ENCODE results near the gene NINL.
"Not testable (repeated sequence)": the region's sequence is repeated elsewhere in the genome, so short reads cannot be mapped to it uniquely, and the experiment has no call there.

NINL gene

GRCh38 chr20:25551413-25552215 is 33.7 kb downstream of the NINL start:
- no peak for DNase-seq

DNA sequence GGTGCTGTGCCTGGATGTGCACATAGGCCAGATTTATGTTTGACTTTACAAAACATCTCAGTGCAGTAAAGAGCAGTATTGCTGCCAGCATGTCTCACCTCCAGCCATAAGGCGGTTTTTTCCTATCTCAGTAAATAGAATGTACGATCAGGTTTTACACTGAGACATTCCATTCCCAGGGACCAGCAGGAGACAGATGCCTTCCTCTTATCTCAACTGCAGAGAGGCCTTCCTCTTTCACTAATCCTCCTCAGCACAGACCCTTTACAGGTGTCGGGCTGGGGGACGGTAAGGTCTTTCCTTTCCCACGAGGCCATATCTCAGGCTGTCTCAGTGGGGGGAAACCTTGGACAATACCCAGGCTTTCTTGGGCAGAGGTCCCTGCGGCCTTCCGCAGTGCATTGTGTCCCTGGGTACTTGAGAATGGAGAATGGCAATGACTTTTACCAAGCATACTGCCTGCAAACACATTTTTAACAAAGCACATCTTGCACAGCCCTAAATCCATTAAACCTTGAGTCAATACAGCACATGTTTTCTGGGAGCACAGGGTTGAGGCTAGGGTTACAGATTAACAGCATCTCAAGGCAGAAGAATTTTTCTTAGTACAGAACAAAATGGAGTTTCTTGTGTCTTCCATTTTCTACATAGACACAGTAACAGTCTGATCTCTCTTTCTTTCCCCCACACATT is 34.5 kb downstream of the NINL start:
- not testable (repeated sequence) for DNase-seq

DNA sequence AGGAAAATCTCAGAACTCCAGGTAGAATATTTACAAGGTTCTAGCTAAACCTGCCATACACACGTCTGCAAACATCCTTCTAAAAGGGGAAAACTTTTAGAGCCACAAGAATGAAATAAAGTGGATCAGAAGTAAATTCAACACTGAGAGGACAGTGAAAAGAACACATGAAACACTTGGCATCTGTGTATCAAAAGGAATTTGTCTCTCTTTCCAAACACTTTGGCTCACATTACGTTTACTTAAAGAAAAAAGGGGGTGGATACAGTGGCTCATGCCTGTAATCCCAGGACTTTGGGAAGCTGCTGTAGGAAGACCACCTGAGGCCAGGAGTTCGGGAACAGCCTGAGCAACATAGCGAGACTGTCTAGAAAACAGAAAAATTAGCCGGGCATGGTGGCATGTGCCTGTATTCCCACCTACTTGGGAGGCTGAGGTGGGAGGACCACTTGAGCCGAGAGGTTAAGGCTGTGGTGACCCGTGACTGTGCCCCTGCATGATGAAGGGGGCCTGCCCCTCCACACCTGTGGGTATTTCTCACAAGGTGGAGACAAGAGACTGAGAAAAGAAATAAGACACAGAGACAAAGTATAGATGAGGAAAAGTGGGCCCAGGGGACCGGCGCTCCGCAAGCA is 35.4 kb downstream of the NINL start:
- DNase-seq: no peak

- no peak for DNase-seq
Observed at GRCh38 chr20:25549172-25549773, 36.1 kb downstream of the NINL start.

GRCh38 chr20:25548613-25549086 is 36.7 kb downstream of the NINL start:
- DNase-seq: no peak

DNA sequence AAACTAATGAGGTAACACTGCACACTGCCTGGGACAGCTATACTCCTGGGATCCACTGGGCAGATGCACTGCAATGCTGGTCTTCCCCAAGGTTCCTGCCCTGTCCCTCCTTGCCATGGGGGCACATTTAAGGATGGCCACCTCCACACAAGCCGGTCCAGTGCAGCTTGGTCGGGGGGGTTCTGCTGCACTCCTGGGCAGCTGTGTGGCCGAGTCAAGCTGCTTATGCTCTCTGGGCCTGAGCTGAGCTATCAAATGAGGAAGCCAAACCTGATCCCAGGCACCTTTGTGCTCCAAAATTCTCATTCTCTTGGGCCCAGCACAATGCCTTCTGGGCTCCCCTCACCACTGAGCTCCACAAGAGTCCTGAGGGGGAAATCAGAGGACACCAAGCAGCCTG is 37.3 kb downstream of the NINL start:
- no peak for DNase-seq

- no peak for DNase-seq
Observed at GRCh38 chr20:25547063-25547462, 38.3 kb downstream of the NINL start.

DNA sequence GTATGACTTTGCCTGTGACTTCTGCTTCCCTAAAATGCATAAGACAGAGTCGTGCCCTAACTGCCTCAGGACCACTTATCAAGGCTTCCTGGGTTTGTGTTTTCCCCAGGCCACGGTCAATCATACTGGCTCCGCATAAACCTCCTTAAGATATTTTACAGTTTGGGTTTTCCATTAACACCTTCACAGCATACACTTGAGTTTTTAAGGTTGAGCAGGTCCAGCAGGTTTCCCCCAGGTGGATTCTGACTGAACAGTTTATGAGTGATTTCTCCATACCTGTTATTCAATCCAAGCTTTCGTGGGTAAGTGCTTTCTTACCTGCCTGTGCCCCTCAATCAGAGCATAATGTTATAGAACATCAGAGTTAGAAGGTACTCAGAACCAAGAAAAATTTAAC is 39.3 kb downstream of the NINL start:
- DNase-seq: no peak

DNA sequence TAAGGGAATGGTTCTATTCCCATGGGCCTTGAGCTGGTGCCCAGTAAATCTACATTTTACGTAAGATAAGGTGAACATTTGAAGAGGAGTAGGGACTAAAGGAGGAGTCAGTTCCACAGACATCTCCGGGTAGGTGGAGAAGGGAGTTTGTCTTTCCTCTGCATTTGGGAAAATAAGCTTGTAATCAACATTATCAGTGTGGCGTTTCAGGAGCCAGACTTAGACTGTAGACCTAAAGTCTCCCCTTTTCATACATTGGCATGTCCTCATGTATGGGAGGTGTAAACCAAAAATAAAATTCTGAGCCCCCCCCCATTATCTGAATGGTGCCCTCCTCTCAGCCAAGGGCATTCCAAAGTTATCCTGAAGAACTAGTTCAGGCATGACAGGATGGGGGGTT is 40.2 kb downstream of the NINL start:
- DNase-seq: no peak

- DNase-seq: no peak
Observed at GRCh38 chr20:25544734-25545133, 40.6 kb downstream of the NINL start.

DNA sequence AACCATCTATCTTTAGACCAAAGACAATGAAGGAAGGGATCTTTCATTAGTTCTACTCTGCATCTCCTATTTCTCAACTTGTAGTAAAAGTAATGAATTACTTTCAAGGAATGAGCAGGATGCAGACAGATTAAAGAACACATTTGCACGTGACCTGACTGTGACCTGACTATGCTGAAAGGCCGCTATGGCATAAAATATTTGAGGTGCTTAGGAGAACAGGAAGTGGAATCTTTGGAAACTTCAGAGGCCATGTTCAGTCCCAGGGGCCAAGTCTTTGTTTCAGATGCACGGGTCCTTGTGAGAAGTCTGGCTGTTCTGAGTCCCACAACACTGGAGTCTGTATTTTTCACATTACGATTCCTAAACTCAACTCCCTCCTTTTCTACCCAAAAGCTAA is 41.0 kb downstream of the NINL start:
- DNase-seq: no peak

- no peak for DNase-seq
Observed at GRCh38 chr20:25543068-25543467, 42.3 kb downstream of the NINL start.

DNA sequence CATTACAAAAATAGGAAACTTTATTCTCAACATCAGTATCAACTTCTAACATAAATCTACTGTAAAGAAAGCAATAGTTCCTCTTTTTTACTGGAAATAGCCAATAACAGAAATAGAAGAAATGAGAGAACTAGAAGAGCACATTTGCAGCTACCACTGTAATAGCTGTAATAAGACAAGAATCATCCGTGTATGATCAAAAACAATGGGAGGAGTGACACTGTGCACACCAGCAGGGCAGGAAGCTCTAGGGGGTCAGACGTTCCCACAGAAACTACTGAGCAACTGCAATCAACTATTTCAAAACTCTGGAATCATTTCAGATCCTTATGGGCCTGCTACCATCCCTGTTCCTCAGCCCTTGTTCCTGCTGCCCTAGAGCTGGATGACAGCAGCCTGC is 43.7 kb downstream of the NINL start:
- DNase-seq: no peak

- peak; percentile 3 for DNase-seq
Observed at GRCh38 chr20:25539742-25540672, 45.3 kb downstream of the NINL start.

GRCh38 chr20:25538838-25539665 is 46.3 kb downstream of the NINL start:
- no peak for DNase-seq

GRCh38 chr20:25537890-25538289 is 47.4 kb downstream of the NINL start:
- DNase-seq: no peak

DNA sequence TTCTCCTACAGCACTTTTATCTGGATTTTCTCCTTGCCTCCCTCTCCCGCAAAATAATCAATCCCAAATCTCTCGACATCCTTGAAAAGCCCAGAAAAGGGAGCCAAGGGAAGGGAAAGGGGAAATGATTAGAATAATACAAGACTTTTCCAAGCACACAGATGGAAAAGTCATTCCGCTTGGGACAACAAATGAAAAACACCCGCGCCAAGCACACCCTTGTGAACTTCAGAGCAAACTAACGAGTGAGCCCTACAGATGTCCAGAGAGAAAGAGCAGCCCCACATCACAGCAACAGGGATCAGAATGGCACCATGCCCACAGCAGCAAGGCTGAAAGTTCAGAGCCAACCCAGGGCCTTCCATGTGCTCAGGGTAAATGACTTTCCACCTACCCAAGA is 49.6 kb downstream of the NINL start:
- DNase-seq: no peak

DNA sequence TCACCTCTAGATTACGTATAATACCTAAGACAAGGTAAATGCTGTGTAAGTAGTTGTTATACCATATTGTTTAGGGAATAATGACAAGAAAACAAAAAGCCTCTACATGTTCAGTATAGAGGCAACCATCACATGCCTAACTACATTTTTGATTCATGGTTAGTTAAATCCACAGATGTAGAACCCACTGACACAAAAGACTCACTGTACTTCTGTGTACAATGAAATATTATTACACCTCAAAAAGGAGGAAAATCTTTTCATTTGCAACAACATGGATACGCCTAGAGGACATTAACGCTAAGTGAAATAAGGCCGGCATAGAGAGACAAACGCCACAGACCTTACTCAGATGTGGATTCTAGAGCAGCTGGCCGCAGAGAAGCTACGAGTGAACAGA is 50.5 kb downstream of the NINL start:
- DNase-seq: no peak

- no peak for DNase-seq
Observed at GRCh38 chr20:25533920-25534700, 51.2 kb downstream of the NINL start.

DNA sequence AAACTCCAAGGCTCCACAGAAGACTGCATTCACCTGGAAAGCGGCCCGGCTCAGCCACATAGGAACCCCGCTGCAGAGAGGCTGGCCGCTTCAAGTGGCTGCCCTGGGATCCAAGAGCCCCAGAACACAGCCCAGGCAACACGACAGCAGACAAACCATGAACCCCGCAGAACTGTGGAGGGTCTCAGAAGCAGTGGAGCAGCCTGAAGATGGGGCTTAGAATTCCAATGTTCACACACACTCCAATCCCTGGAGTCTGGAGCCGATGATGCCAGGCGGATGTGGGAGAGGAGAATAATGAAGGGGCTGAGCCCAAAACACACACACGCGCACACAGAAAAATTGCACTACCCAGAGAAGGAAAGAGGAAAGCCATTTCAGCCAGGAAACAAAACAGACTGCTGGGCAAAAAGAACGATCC is 52.4 kb downstream of the NINL start:
- no peak for DNase-seq

All from hematopoietic multipotent progenitor cell treated with erythropoietin and hydrocortisone succinate and interleukin-3 and kit ligand, for 8 days (in vitro differentiated cells).